Neuronal stem cell (in vitro differentiated cells): ENCODE results near the gene FGF22.

ENCODE experiments used
- DNase-seq: peaks from one replicate; pipeline ENCODE4 v3.0.0-alpha.2; 2013; ENCODE audit warnings: low spot score
- H2AFZ ChIP-seq: one replicate; pipeline ENCODE4 v1.6.1; 2013; ENCODE audit warnings: mild to moderate bottlenecking, low read length, inconsistent platforms
- H2AK5ac ChIP-seq: 2 replicates; pipeline ENCODE4 v1.6.1; 2013; ENCODE audit warnings: low read depth, mild to moderate bottlenecking, inconsistent platforms, low read length, moderate library complexity, mixed read lengths
- H2BK120ac ChIP-seq: 2 replicates; pipeline ENCODE4 v1.6.1; 2013; ENCODE audit warnings: low read depth, mild to moderate bottlenecking, inconsistent platforms, low read length, moderate library complexity, mixed read lengths
- H2BK12ac ChIP-seq: one replicate; pipeline ENCODE4 v1.6.1; 2013; ENCODE audit warnings: low read length, inconsistent platforms
- H2BK15ac ChIP-seq: 2 replicates; pipeline ENCODE4 v1.6.1; 2013; ENCODE audit warnings: mild to moderate bottlenecking, low read length, inconsistent platforms, mixed read lengths
- H2BK5ac ChIP-seq: one replicate; pipeline ENCODE4 v1.6.1; 2013; ENCODE audit warnings: inconsistent platforms, mild to moderate bottlenecking, low read length, moderate library complexity
- H3K14ac ChIP-seq: one replicate; pipeline ENCODE4 v1.6.1; 2013; ENCODE audit warnings: low read length, inconsistent platforms
- H3K18ac ChIP-seq: 2 replicates; pipeline ENCODE4 v1.6.1; 2013; ENCODE audit warnings: low read length, inconsistent platforms
- H3K23ac ChIP-seq: 2 replicates; pipeline ENCODE4 v1.6.1; 2013; ENCODE audit warnings: low read depth, mild to moderate bottlenecking, mixed read lengths, low read length, inconsistent platforms; ENCODE audit not compliant: poor library complexity
- H3K27ac ChIP-seq: replicated peaks from 3 replicates; pipeline ENCODE4 v1.5.1; 2013; ENCODE audit warnings: low read length, inconsistent platforms
- H3K27me3 ChIP-seq, 3 experiments: 2 replicates each; pipeline ENCODE4 v1.6.1; 2013; ENCODE audit warnings: low read length in 3 of 3, mild to moderate bottlenecking in 2 of 3, inconsistent platforms in 1 of 3, low read depth in 1 of 3, mixed read lengths in 1 of 3, moderate library complexity in 1 of 3; ENCODE audit not compliant: control insufficient read depth in 3 of 3, insufficient read depth in 3 of 3
- H3K36me3 ChIP-seq, 2 donors: replicated peaks in 1 of 2; 2 replicates each; pipeline ENCODE4 v1.6.1; 2013; ENCODE audit warnings: low read length in 2 of 2; ENCODE audit not compliant: control insufficient read depth in 2 of 2, insufficient read depth in 2 of 2
- H3K4ac ChIP-seq: 2 replicates; pipeline ENCODE4 v1.6.1; 2013; ENCODE audit warnings: inconsistent platforms, mild to moderate bottlenecking, low read length, moderate library complexity
- H3K4me1 ChIP-seq, 2 donors: 1 replicate in 1 of 2; 2 replicates in 1 of 2; pipeline ENCODE4 v1.6.1; 2013; ENCODE audit warnings: low read length in 2 of 2, low read depth in 1 of 2; ENCODE audit not compliant: control insufficient read depth in 2 of 2, insufficient read depth in 1 of 2
- H3K4me2 ChIP-seq: one replicate; pipeline ENCODE4 v1.6.1; 2013; ENCODE audit warnings: mild to moderate bottlenecking, low read length, inconsistent platforms; ENCODE audit not compliant: insufficient read depth, poor library complexity, severe bottlenecking
- H3K4me3 ChIP-seq, 2 donors: 2 replicates each; pipeline ENCODE4 v1.5.1; 2013; ENCODE audit warnings: low read length in 2 of 2, mild to moderate bottlenecking in 2 of 2, inconsistent platforms in 1 of 2, moderate library complexity in 1 of 2
- H3K79me1 ChIP-seq: one replicate; pipeline ENCODE4 v1.6.1; 2013; ENCODE audit warnings: low read depth, mild to moderate bottlenecking, inconsistent platforms, low read length, moderate library complexity
- H3K9ac ChIP-seq: one replicate; pipeline ENCODE4 v1.6.1; 2013; ENCODE audit warnings: mild to moderate bottlenecking, low read depth, low read length, inconsistent platforms; ENCODE audit not compliant: poor library complexity
- H3K9me3 ChIP-seq, 2 donors: replicated peaks in 1 of 2; 2 replicates each; pipeline versions ENCODE3 to v1.6.1; 2013; ENCODE audit warnings: low read length in 2 of 2, mild to moderate bottlenecking in 2 of 2, inconsistent platforms in 1 of 2, low read depth in 1 of 2, mixed read lengths in 1 of 2, moderate library complexity in 1 of 2; ENCODE audit not compliant: control insufficient read depth in 2 of 2, insufficient read depth in 1 of 2
- H4K8ac ChIP-seq: one replicate; pipeline ENCODE4 v1.6.1; 2013; ENCODE audit warnings: low read depth, mild to moderate bottlenecking, inconsistent platforms, low read length, moderate library complexity
- H4K91ac ChIP-seq: one replicate; pipeline ENCODE4 v1.6.1; 2013; ENCODE audit warnings: low read length, low read depth, mild to moderate bottlenecking, inconsistent platforms; ENCODE audit not compliant: poor library complexity
- WGBS, 2 donors: extraction: QIAGEN DNeasy Blood & Tissue Kit; methylation state at CpG; one replicate each; pipeline ENCODE4 v1.1.7; 2013; ENCODE audit warnings: missing lambda C conversion rate in 2 of 2, mixed read lengths in 1 of 2; ENCODE audit not compliant: insufficient read length in 2 of 2, insufficient replicate concordance in 1 of 2; ENCODE audit errors: extremely low coverage in 2 of 2; 5-methylcytosine and 5-hydroxymethylcytosine counted together

Gene FGF22

DNA sequence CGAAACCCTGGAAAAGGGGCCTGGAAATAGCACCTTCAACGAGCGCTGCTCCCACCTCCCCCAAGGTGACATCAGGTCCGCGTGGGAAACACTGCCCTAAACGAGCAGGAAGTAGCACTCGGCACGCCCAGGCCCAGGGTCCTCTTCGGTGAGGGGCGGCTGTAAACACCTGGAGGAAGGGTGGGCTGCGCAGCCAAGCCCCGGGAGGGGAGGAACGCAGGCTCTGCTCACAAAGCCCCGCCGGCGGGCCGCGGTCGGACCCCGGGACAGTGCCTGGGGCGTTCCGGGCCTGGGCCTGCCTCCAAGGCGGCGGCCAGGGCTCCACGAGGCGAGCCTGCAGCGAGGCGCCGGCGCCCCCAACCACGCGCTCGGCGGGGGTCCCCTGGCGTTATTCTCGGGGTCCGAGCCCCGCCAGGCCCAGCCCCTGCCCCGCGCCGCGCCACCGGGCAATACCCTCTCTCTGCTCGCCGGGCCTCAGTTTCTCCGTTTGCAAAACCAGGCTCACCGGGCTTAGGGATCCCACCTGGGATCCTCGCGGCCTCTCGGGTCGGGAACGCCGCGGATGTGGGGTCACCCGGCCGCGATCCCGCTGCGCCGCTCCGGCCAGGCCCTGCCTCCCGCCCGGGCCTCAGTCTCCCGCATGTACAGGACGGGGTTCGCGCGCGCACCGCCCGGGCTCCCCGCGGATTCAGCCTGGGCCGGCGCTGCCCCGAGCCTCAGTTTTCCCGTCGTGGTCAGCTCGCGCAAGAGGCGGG, 22.7 kb downstream of the FGF22 start:
- Histone ChIP-seq H3K18ac (peak overlapping the region; percentile 99), H3K9ac (peak overlapping the region; percentile 99), H3K14ac (peak overlapping the region; percentile 99), H3K27me3 (peaks cover 0 to 2% (median 0%) of the 10 kb centered on the region in 3 experiments), H3K9me3 (peaks cover 6 to 9% of the 10 kb centered on the region in 2 donors), H3K79me1 (peaks cover 46% of the 10 kb centered on the region), H3K27ac (no peak overlapping the region), H2BK5ac (peak overlapping the region; percentile 95), H4K91ac (no peak overlapping the region), H3K4me2 (peak overlapping the region; percentile 92), H2AFZ (peak overlapping the region; percentile 84), H3K23ac (peak overlapping the region; percentile 69), H4K8ac (no peak overlapping the region), H2AK5ac (peak overlapping the region; percentile 87), H3K4ac (peak overlapping the region; percentile 37), H3K4me3 (peak overlapping the region; percentile 71 to 95), H3K36me3 (peaks cover 3 to 12% of the 10 kb centered on the region in 2 donors), H3K4me1 (peaks cover 14 to 16% of the 10 kb centered on the region in 2 donors), H2BK12ac (no peak overlapping the region), H2BK120ac (no peak overlapping the region), H2BK15ac (no peak overlapping the region)
- no CpG with 5 or more reads among the region's 81 CpGs for WGBS, 2 donors
- no peak for DNase-seq

DNA sequence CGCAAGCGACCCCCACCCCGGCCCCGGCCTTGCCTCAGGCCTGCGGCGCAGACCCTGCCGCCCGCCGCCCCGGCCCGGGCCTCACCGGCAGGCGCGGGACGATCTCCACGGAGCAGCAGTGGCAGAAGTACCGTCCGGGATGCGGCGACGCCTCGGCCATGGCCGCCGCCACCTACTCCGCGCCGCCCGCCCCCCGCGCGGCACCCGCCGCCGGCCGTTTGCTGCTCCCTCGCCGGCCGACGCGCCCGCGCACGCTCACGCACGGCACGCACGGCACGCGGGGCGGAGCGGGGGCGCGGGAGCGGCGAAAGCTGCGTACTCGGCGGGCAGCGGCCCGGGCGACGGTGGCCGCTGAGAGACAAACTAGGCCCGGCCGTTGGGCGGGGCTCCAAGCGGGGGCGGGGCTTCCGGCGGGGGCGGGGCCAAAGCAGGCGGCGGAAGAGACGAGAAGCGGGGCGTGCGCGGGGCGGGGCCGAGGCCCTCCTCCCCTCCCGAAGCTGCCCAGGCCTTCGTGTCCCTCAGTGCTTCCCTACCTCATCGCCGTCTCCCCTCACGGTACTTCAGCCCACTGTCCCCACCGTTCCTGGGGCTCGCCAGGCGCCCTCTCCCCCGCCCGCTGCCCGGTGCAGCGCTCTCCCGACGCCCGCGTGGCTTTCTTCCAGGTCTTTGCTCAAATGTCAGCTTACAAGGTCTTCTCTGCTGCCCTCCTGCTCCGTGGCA, 23.4 kb downstream of the FGF22 start, which contains the start of gene RNF126:
TSS of gene RNF126 (minus strand) at position 253 of the 720 bp plus-strand sequence. CDS start at position 160, 93 bp downstream.
- Histone ChIP-seq H3K27me3 (peaks cover 0 to 2% (median 0%) of the 10 kb centered on the region in 3 experiments), H3K36me3 (peaks cover 3 to 6% of the 10 kb centered on the region in 2 donors), H2BK5ac (peak within 1 kb of the TSS; percentile 95), H2AFZ (peak within 1 kb of the TSS; percentile 92), H3K9me3 (peaks cover 9 to 10% of the 10 kb centered on the region in 2 donors), H4K8ac (no peak within 1 kb of the TSS), H4K91ac (no peak within 1 kb of the TSS), H3K9ac (peak within 1 kb of the TSS; percentile 99), H3K4me2 (peak within 1 kb of the TSS; percentile 92), H3K4ac (peak within 1 kb of the TSS; percentile 37), H3K14ac (peak within 1 kb of the TSS; percentile 99), H2BK15ac (peak within 1 kb of the TSS; percentile 78), H3K23ac (peak within 1 kb of the TSS; percentile 69), H3K79me1 (peaks cover 41% of the 10 kb centered on the region), H3K18ac (peak within 1 kb of the TSS; percentile 99), H3K4me1 (peaks cover 14 to 16% of the 10 kb centered on the region in 2 donors), H2AK5ac (peak within 1 kb of the TSS; percentile 98), H3K27ac (peak within 1 kb of the TSS; percentile 76), H3K4me3 (peak within 1 kb of the TSS; percentile 71 to 95), H2BK12ac (no peak within 1 kb of the TSS), H2BK120ac (no peak within 1 kb of the TSS)
- WGBS, 2 donors = no CpG with 5 or more reads among the region's 97 CpGs
- peak; percentile 86 for DNase-seq

DNA sequence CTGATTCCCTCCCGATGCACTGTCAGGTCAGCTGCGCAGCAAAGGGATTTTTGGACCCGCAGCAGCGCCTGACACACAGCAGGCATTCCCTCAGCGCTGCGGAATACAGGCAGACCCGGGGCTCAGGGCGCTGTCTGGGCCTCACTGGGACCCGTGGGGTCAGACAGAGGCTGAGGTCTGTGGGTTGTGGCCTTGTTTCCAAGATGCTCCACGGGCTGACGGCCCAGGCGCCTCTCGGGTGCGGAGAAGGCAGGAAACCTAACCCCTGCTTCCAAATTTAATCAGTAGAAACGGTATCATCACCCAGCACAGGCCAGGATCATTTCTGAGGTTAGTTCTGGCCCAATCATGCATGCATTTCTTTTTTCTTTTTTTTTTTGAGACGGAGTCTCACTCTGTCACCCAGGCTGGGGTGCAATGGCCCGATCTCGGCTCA, 24.0 kb downstream of the FGF22 start:
- H3K4me1 ChIP-seq = peaks cover 14 to 16% of the 10 kb centered on the region in 2 donors
- H4K8ac ChIP-seq = no peak overlapping the region
- peak overlapping the region; percentile 98 for H2AK5ac ChIP-seq
- no peak overlapping the region for H3K14ac ChIP-seq
- no peak overlapping the region for H2BK5ac ChIP-seq
- H3K4me2 ChIP-seq = no peak overlapping the region
- no peak overlapping the region for H3K9ac ChIP-seq
- H3K4me3 ChIP-seq = peak overlapping the region; percentile 42 to 80
- H2BK12ac ChIP-seq = no peak overlapping the region
- no peak overlapping the region for H2BK120ac ChIP-seq
- peaks cover 0 to 2% (median 0%) of the 10 kb centered on the region in 3 experiments for H3K27me3 ChIP-seq
- peak overlapping the region; percentile 80 for H3K18ac ChIP-seq
- peak overlapping the region; percentile 69 for H3K23ac ChIP-seq
- no peak for DNase-seq
- H3K36me3 ChIP-seq = peaks cover 0 to 2% of the 10 kb centered on the region in 2 donors
- H3K79me1 ChIP-seq = peaks cover 36% of the 10 kb centered on the region
- WGBS, 2 donors = no CpG with 5 or more reads among the region's 18 CpGs
- H3K4ac ChIP-seq = peak overlapping the region; percentile 26
- H3K27ac ChIP-seq = peak overlapping the region; percentile 76
- H3K9me3 ChIP-seq = peaks cover 9 to 10% of the 10 kb centered on the region in 2 donors
- H2AFZ ChIP-seq = peak overlapping the region; percentile 92
- peak overlapping the region; percentile 3 for H2BK15ac ChIP-seq
- H4K91ac ChIP-seq = no peak overlapping the region
